Right atrium auricular region (tissue), 2 donors: ENCODE results near the gene TRMT2A. TPM values are rescaled to one million over a fixed set of nuclear protein-coding genes. Genes with fewer than 3 reads are reported as not detected.
A peak's percentile ranks its signal among the peaks of the same experiment; 100 is the strongest.

Experiments
- DNase-seq: peaks from one replicate; pipeline ENCODE4 v3.0.0-alpha.2; 2019; ENCODE audit warnings: low spot score
- H3K27ac ChIP-seq, 2 donors: fragments of 200-600 bp; sonication (generic); 1 replicate in 1 of 2; 2 replicates in 1 of 2; pipeline ENCODE4 v1.5.1; 2016 to 2019
- H3K27me3 ChIP-seq, 2 donors: fragments of 200-600 bp; sonication (generic); one replicate each; pipeline versions ENCODE4 v1.5.1 to v1.6.0; 2017 to 2019
- H3K36me3 ChIP-seq: fragments of 200-600 bp; sonication (generic); one replicate; pipeline ENCODE4 v1.5.1; 2016
- H3K4me1 ChIP-seq, 2 donors: fragments of 200-600 bp; sonication (generic); one replicate each; pipeline versions ENCODE4 v1.5.1 to v1.6.0; 2017 to 2019
- H3K4me3 ChIP-seq, 2 donors: fragments of 200-600 bp; sonication (generic); 1 replicate in 1 of 2; 2 replicates in 1 of 2; pipeline ENCODE4 v1.5.1; 2017 to 2019; ENCODE audit warnings: mild to moderate bottlenecking in 1 of 2, moderate library complexity in 1 of 2
- H3K9me3 ChIP-seq, 2 donors: fragments of 200-600 bp; sonication (generic); one replicate each; pipeline ENCODE4 v1.5.1; 2019
- CTCF ChIP-seq, 2 donors: fragments of 200-600 bp; sonication (generic); IDR thresholded peaks; one replicate each; pipeline ENCODE4 v1.5.1; 2019; ENCODE audit warnings: antibody characterized with exemption in 2 of 2
- total RNA-seq, 2 donors: library from RNA; depleted of rRNA; stranded (reverse); fragments of >200 nt; gene quantifications; one replicate each; pipeline ENCODE4 v1.1.0, GENCODE V29; 2016

TRMT2A gene
- total RNA-seq, 2 donors from 2014 or later, result 16.0 to 17.6 TPM

- Histone ChIP-seq H3K4me1 (peaks cover 0 to 31% of the 10 kb centered on the region in 2 donors), H3K27me3 (no peaks in the 10 kb centered on the region), H3K36me3 (peaks cover 38% of the 10 kb centered on the region), H3K4me3 (no peak overlapping the region), H3K9me3 (no peaks in the 10 kb centered on the region), H3K27ac (no peak overlapping the region)
- TF ChIP-seq CTCF (IDR thresholded peaks at IDR 0.05), result no peak
- DNase-seq, result no peak
Observed at GRCh38 chr22:20121856-20122415, 4.9 kb upstream of the TRMT2A start.

- no peak for DNase-seq
- Histone ChIP-seq H3K4me3 (peak overlapping the region; percentile 91), H3K4me1 (peaks cover 0 to 49% of the 10 kb centered on the region in 2 donors), H3K27ac (peak overlapping the region; percentile 88 to 93), H3K9me3 (no peaks in the 10 kb centered on the region), H3K36me3 (peaks cover 41% of the 10 kb centered on the region), H3K27me3 (no peaks in the 10 kb centered on the region)
- TF ChIP-seq CTCF (IDR thresholded peaks at IDR 0.05), result no peak
Observed at GRCh38 chr22:20118300-20119020, 1.4 kb upstream of the TRMT2A start.

- DNase-seq, result no peak
Observed at GRCh38 chr22:20117633-20118299, 740 bp upstream of the TRMT2A start.

GRCh38 chr22:20116376-20116950, 563 bp downstream of the TRMT2A start:
- peaks cover 0 to 49% of the 10 kb centered on the region in 2 donors for H3K4me1 ChIP-seq
- no peaks in the 10 kb centered on the region for H3K9me3 ChIP-seq
- H3K36me3 ChIP-seq, result peaks cover 54% of the 10 kb centered on the region
- H3K27me3 ChIP-seq, result no peaks in the 10 kb centered on the region
- H3K4me3 ChIP-seq, result peak overlapping the region; percentile 91
- DNase-seq, result no peak
- peak overlapping the region; percentile 88 to 93 for H3K27ac ChIP-seq
- TF ChIP-seq CTCF (IDR thresholded peaks at IDR 0.05), result no peak

More at GRCh38 chr22:20117633-20118299, 740 bp upstream of the TRMT2A start:
- Histone ChIP-seq H3K4me3 (peak overlapping the region; percentile 91), H3K27ac (peak overlapping the region; percentile 88 to 93), H3K9me3 (no peaks in the 10 kb centered on the region), H3K27me3 (no peaks in the 10 kb centered on the region), H3K4me1 (peaks cover 0 to 49% of the 10 kb centered on the region in 2 donors), H3K36me3 (peaks cover 48% of the 10 kb centered on the region)
- TF ChIP-seq CTCF (IDR thresholded peaks at IDR 0.05), result no peak

- no peak for TF ChIP-seq CTCF (IDR thresholded peaks at IDR 0.05)
- H3K27ac ChIP-seq, result peak within 1 kb of the TSS; percentile 88 to 93
- no peaks in the 10 kb centered on the region for H3K27me3 ChIP-seq
- no peaks in the 10 kb centered on the region for H3K9me3 ChIP-seq
- H3K36me3 ChIP-seq, result peaks cover 60% of the 10 kb centered on the region
- DNase-seq, result no peak
- peak within 1 kb of the TSS; percentile 91 for H3K4me3 ChIP-seq
- peaks cover 0 to 49% of the 10 kb centered on the region in 2 donors for H3K4me1 ChIP-seq
Observed at GRCh38 chr22:20115691-20116375, 1.2 kb downstream of the TRMT2A start, which contains the start of gene RANBP1. TSS of gene RANBP1 (plus strand) at chr22:20116104. CDS start at chr22:20116185, 81 bp downstream.
